SW 1271 (cell line): ENCODE data around the gene OLFML3.
"Not testable (repeated sequence)": the region's sequence is repeated elsewhere in the genome, so short reads cannot be mapped to it uniquely, and the experiment has no call there.

Experiments
- DNase-seq, 2 experiments: peaks; one replicate each; lab custom pipeline; 2025; lab: John Stamatoyannopoulos, UW

Gene OLFML3

DNA sequence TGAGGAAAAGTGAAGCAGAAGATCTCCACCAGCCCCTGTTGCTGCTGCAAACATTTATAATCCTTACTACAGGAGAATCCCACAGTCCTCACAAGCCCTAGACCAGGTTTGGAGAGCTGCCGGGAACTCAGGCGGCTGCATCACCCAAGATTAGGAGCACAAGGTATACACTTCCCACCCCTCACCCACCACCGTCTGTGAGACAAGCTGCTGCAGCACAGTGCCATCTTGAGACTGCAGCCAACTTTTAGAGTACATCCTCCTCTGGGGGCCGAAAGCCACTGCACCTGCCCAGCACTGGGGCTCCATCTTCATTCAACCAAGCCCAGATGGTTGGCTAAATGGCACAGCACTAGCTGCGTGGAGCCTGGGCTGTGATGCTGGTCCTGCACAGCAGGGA lies 13.8 kb downstream of the OLFML3 start:
- DNase-seq = no peak

DNA sequence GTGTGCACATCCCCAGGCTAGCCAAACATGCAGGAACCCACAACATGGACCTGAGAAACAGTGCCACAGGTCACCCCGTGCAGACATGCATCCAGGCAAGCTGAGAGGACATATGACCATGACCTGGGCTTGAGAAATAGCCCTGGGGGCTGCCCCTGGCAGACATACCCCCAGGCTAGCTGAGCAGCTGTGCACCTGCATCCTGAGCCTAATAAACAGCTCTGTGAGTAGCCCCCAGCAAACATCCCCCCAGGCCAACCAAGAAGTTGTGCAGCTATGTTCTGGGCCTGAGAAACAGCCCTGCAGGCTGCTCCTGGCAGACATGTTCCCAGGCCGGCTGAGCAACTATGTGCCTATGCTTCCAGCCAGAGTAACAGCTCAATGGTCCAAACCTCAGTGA lies 14.5 kb downstream of the OLFML3 start:
- no peak for DNase-seq

GRCh38 chr1:113995382-113995781 lies 16.1 kb downstream of the OLFML3 start:
- DNase-seq = no peak

DNA sequence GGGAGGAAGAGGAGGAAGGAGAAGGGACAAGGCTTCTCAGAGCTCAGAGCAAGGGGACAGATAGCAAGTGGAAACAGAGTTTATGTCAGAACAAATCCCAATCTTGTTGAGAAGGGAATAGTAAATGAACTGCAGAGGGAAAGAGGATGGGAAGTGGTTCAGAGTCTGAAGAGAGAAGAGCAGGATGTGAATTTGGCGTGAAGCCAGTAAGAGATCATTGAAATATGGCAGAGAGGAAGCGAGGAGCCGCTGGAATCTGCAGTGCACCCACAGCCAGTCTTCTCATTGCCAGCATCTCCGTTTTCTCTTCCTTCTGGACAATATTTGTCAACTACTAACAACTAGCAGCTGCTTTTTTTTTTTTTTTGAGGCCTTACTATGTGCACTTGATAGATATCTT lies 19.1 kb downstream of the OLFML3 start:
- no peak for DNase-seq

GRCh38 chr1:113999233-113999632 lies 20.0 kb downstream of the OLFML3 start:
- DNase-seq = no peak

DNA sequence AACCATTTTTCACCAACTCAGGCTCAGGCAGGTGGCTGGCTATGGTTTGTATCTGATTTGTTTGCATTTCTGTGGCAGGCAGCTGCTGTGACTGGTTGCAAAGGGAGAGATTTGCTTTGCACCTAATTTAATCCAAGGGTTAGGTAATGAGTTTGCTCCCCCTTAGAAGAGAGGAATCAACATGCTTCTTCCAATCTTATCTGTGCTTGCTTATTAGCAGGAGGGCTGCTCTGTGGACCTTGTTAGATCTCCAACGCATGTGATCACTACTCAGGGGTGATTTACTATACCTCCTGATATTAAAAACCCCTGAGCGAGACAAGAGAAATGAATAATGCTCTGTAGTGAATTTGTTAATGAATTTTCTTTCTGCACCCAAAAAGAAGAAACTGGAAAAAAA lies 20.5 kb downstream of the OLFML3 start:
- no peak for DNase-seq

GRCh38 chr1:114000406-114000805 lies 21.1 kb downstream of the OLFML3 start:
- DNase-seq = no peak

GRCh38 chr1:114002492-114003239 lies 23.4 kb downstream of the OLFML3 start:
- no peak for DNase-seq

GRCh38 chr1:114003431-114003830 lies 24.2 kb downstream of the OLFML3 start:
- no peak for DNase-seq

GRCh38 chr1:114006825-114007224 lies 27.6 kb downstream of the OLFML3 start:
- DNase-seq = not testable (repeated sequence)

GRCh38 chr1:114008480-114008941 lies 29.2 kb downstream of the OLFML3 start:
- no peak for DNase-seq

GRCh38 chr1:114008993-114009392 lies 29.7 kb downstream of the OLFML3 start:
- no peak for DNase-seq

GRCh38 chr1:114009393-114009792 lies 30.1 kb downstream of the OLFML3 start:
- no peak for DNase-seq

- DNase-seq = no peak
Measured at GRCh38 chr1:114010433-114011184, 31.3 kb downstream of the OLFML3 start.

- no peak for DNase-seq
Measured at GRCh38 chr1:114011796-114012195, 32.5 kb downstream of the OLFML3 start.

DNA sequence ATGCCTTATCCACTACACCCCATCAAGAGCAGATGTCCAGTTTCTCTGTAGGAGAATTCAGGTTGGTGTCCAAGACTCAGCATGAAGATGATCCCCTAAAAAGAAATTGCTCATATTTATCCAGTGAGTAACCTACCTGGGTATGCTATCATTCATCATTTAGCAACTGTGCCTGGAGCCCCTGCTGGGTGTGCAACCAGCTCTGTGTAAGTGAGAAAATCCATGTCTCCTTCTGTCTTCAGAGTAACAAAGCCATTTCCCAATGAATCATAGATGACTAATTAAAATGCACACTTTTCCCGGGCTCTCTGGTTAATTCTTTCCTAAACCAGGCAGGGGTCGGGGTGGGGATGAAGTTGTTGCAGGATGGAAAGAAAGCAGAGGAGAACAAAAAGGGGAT lies 35.8 kb downstream of the OLFML3 start:
- no peak for DNase-seq

GRCh38 chr1:114019724-114020123 lies 40.5 kb downstream of the OLFML3 start:
- not testable (repeated sequence) for DNase-seq

DNA sequence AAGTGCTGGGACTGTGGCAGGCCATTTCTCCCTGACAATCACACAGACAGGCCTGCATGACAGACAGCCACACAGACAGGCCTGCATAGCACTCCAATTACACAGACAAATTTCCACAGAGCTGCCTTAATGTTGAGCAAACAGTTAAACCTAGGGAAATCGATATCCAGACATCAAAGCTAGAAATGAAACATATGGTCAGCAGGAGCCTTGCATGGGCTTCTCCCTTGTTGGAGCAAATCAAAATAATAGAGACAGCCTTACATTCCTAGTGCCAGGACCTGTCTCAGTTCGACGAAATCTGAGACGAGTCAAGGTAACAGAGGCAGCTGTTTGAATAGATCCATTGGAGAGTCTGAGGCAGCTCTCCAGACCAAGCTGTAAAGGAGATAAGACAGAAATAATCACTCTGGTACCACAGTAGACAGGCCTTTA lies 42.4 kb downstream of the OLFML3 start:
- DNase-seq = no peak

DNA sequence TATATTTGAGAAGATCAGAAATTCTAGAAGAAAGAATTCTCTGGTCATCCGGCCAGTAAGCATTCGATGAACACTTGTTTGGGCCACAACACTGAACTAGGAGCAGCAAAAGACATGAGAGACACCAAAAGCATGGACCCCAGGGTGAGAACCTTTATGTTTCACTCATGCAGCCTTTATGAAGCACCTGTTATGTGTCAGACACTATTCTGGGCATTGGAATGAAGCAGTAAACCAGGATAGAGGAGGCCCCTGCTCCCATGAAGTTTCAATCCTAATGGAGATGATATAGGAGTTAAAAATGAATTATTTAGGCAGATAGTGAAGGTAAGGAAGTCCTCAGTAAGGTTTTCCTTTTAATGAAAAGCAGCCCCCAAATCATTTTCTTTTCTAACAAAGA lies 43.6 kb downstream of the OLFML3 start:
- no peak for DNase-seq

- DNase-seq = no peak
Measured at GRCh38 chr1:114023377-114023776, 44.1 kb downstream of the OLFML3 start.

DNA sequence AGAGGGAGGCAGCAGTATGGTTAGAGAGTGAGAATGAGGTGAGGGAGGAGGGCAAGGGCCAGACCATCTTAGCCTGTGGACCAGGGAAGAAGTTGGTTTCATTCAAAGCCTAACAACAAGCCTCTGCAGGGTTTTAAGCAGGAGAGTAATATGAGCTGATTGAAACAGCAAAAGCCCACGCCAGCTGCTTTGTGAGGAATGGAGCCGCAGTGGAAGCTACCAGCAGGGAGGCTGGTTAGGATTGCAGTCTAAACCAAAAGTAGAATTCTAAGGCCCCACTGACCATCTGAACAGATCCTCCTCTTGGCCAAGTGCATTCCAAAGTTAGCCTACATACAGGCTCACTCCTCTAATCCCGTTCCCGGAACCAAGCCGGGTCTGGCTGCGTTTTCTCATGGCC lies 44.8 kb downstream of the OLFML3 start:
- no peak for DNase-seq

GRCh38 chr1:114025609-114026401 lies 46.5 kb downstream of the OLFML3 start:
- DNase-seq = no peak

DNA sequence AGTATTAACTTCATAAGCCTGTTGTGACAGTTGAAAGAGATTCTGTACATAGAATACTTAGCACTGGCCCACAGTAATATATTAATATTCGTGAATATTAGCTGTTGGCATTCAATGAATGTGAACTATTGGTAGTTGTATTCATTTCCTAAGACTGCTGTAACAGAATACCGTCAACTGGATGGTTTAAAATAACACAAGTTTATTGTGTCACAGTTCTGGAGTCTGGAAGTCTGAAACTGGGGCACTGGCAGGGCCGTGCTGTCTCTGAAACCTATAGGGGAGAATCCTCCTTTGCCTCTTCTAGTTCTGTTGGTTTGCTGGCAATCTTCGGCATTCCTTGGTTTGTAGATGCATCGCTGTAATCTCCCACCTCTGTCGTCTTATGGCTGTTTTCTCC lies 47.5 kb downstream of the OLFML3 start:
- DNase-seq = no peak
